Measurements from ENCODE around the gene IGFBP6. TPM values are rescaled to one million over a fixed set of nuclear protein-coding genes. Genes with fewer than 3 reads are reported as not detected.

Gene IGFBP6
- polyA plus RNA-seq, 3 donors from 2014 or later = 0.69 to 2.1 TPM; not detected in 1

DNA sequence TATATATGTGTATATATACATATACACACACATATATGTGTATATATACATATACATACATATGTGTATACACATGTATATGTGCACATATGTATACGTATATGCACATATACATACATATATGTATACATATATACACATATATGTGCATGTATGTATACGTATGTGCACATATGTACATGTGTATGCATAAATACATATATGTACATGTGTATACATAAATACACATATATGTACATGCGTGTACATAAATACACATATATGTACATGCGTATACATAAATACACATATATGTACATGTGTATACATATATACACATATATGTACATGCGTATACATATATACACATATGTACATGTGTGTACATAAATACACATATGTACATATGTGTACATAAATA, 49.7 kb downstream of the IGFBP6 start:
- H3K36me3 Mint-ChIP-seq = no peaks in the 10 kb centered on the region
- no peaks in the 10 kb centered on the region for H3K9me3 Mint-ChIP-seq
- H3K4me3 Mint-ChIP-seq = no peak overlapping the region
- H3K27me3 Mint-ChIP-seq (ENCODE audit: low read depth in 3 of 3) = peaks cover 0 to 4% (median 3%) of the 10 kb centered on the region in 3 donors
- no peak for DNase-seq
- H3K27ac Mint-ChIP-seq = no peak overlapping the region
- H3K4me1 Mint-ChIP-seq = no peaks in the 10 kb centered on the region

DNA sequence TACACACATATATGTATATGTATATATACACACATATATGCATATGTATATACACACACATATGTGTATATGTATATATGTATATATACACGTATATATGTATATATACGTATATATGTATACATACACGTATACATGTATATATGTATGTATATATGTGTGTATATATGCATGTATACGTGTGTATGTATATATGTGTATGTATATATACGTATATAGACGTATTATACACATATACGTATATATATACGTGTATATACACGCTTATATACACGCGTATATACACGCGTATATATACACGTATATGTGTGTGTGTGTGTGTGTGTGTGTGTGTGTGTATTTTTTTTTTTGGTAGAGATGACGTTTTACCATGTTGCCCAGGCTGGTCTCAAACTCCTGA, 50.2 kb downstream of the IGFBP6 start:
- Mint-ChIP-seq H3K4me3 (no peak overlapping the region), H3K27me3 (ENCODE audit: low read depth in 3 of 3) (peaks cover 0 to 4% (median 3%) of the 10 kb centered on the region in 3 donors), H3K27ac (no peak overlapping the region), H3K9me3 (no peaks in the 10 kb centered on the region), H3K4me1 (no peaks in the 10 kb centered on the region), H3K36me3 (no peaks in the 10 kb centered on the region)
- no peak for DNase-seq

DNA sequence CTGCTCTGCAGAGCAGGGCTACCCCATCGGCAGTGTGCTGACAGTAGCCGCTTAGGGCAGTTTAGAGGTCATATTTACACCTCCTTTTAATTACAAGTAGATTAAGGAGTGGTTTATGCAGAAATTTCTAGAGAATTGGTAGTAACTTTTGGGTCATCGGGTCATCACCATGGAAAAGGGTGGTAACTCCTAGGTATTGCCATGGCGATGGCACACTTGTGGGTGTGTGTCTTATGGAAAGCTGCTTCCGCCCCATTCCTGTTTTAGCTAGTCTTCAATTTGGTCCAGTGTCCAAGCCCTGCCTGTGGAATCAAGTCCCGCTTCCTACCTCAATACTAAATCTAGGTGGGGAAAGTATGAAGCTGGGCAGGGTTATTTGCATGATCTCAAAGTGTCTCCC, 53.6 kb downstream of the IGFBP6 start:
- Mint-ChIP-seq H3K4me3 (no peak overlapping the region), H3K36me3 (no peaks in the 10 kb centered on the region), H3K27me3 (ENCODE audit: low read depth in 3 of 3) (peaks cover 0 to 4% (median 3%) of the 10 kb centered on the region in 3 donors), H3K9me3 (no peaks in the 10 kb centered on the region), H3K27ac (no peak overlapping the region), H3K4me1 (no peaks in the 10 kb centered on the region)
- DNase-seq = no peak

Other genes with a start within 250 kb of the IGFBP6 start
- under 1 TPM in 1 of 3 donors, not detected in 2; 0.28 TPM for gene KRT78, start 248.7 kb upstream of the IGFBP6 start, polyA plus RNA-seq
- not detected for gene KRT8, start 192.6 kb upstream of the IGFBP6 start, polyA plus RNA-seq
- under 1 TPM in 1 of 3 donors, not detected in 2; 0.60 TPM for gene KRT18, start 148.5 kb upstream of the IGFBP6 start, polyA plus RNA-seq
- 10 to 100 TPM; 57.2 to 83.4 (median 69.2) TPM for gene EIF4B, start 91.2 kb upstream of the IGFBP6 start, polyA plus RNA-seq
- not detected for gene TNS2, start 47.6 kb upstream of the IGFBP6 start, polyA plus RNA-seq
- gene SPRYD3, start 18.3 kb upstream of the IGFBP6 start, polyA plus RNA-seq = 10 to 100 TPM; 35.6 to 70.4 (median 59.6) TPM
- not detected for gene SOAT2, start 5.8 kb downstream of the IGFBP6 start, polyA plus RNA-seq
- 1 to 10 TPM; 2.0 to 5.1 (median 2.6) TPM for gene ZNF740, start 83.1 kb downstream of the IGFBP6 start, polyA plus RNA-seq
- gene CSAD, start 83.3 kb downstream of the IGFBP6 start, polyA plus RNA-seq = 1 to 10 TPM in 2 of 3 donors, under 1 TPM in 1; 0.85 to 3.8 (median 2.6) TPM
- gene ITGB7, start 109.6 kb downstream of the IGFBP6 start, polyA plus RNA-seq = 100 to 1,000 TPM; 289 to 390 (median 389) TPM
- 10 to 100 TPM in 1 of 3 donors, 1 to 10 TPM in 2; 2.9 to 10.1 (median 4.7) TPM for gene RARG, start 134.5 kb downstream of the IGFBP6 start, polyA plus RNA-seq
- gene ESPL1, start 170.6 kb downstream of the IGFBP6 start, polyA plus RNA-seq = under 1 TPM in 1 of 3 donors, not detected in 2; 0.53 TPM
- 1,000 to 10,000 TPM in 1 of 3 donors, 100 to 1,000 TPM in 2; 829 to 1,850 (median 845) TPM for gene PFDN5, start 197.9 kb downstream of the IGFBP6 start, polyA plus RNA-seq
- 10 to 100 TPM; 51.3 to 78.7 (median 64.0) TPM for gene MYG1, start 202.0 kb downstream of the IGFBP6 start, polyA plus RNA-seq
- 10 to 100 TPM; 27.5 to 46.8 (median 46.0) TPM for gene AAAS, start 223.9 kb downstream of the IGFBP6 start, polyA plus RNA-seq
- gene SP7, start 238.7 kb downstream of the IGFBP6 start, polyA plus RNA-seq = not detected

Data from immature natural killer cell (primary cell).